Vagina (tissue), 2 donors: Measurements from ENCODE around the gene AVEN. TPM values are rescaled to one million over a fixed set of nuclear protein-coding genes. Genes with fewer than 3 reads are reported as not detected.
A peak's percentile ranks its signal among the peaks of the same experiment; 100 is the strongest.

Experiments used
- DNase-seq, 2 donors: peaks; one replicate each; pipeline ENCODE4 v3.0.0-alpha.2; 2017; ENCODE audit errors: extremely low spot score in 2 of 2
- H3K27ac ChIP-seq: fragments of 200-600 bp; sonication (generic); one replicate; pipeline ENCODE4 v1.5.1; 2019
- H3K27me3 ChIP-seq: fragments of 200-600 bp; sonication (generic); one replicate; pipeline ENCODE4 v1.5.1; 2019
- H3K36me3 ChIP-seq, 2 donors: fragments of 200-600 bp; sonication (generic); one replicate each; pipeline ENCODE4 v1.5.1; 2017 to 2019
- H3K4me1 ChIP-seq: fragments of 200-600 bp; sonication (generic); one replicate; pipeline ENCODE4 v1.5.1; 2019
- H3K4me3 ChIP-seq, 2 donors: fragments of 200-600 bp; sonication (generic); 1 replicate in 1 of 2; 2 replicates in 1 of 2; pipeline ENCODE4 v1.5.1; 2016 to 2019
- H3K9me3 ChIP-seq: fragments of 200-600 bp; sonication (generic); one replicate; pipeline ENCODE4 v1.5.1; 2019
- CTCF ChIP-seq, 3 experiments: fragments of 450-650 bp in 2 of 3; fragments of 200-600 bp in 1 of 3; sonication (generic) in 1 of 3; IDR thresholded peaks; one replicate each; pipeline ENCODE4 v1.5.1; 2017 to 2019; ENCODE audit warnings: antibody characterized with exemption in 3 of 3, mild to moderate bottlenecking in 2 of 3, moderate library complexity in 2 of 3
- POLR2A ChIP-seq, 2 donors: fragments of 450-650 bp; IDR thresholded peaks; one replicate each; pipeline ENCODE4 v1.6.1; 2017; ENCODE audit warnings: antibody characterized with exemption in 2 of 2, mild to moderate bottlenecking in 2 of 2, moderate library complexity in 2 of 2
- POLR2AphosphoS5 ChIP-seq, 2 donors: sonication (generic); formaldehyde crosslinking; IDR thresholded peaks; one replicate each; pipeline ENCODE4 v1.9.0; 2017; ENCODE audit warnings: antibody characterized with exemption in 2 of 2, mild to moderate bottlenecking in 2 of 2, low read depth in 1 of 2; ENCODE audit not compliant: insufficient read depth in 1 of 2
- intact Hi-C: fragments of 100-400 bp; cut with DNase I; formaldehyde crosslinking; loops from one replicate; pipeline ENCODE4 v1.15.1; 2023
- total RNA-seq: library from RNA; depleted of rRNA; stranded (reverse); fragments of >200 nt; gene quantifications from one replicate; pipeline ENCODE4 v1.2.3, GENCODE V29; 2016

AVEN gene
- total RNA-seq, 1 donor from 2014 or later, result 7.4 TPM

- Histone ChIP-seq H3K36me3 (no peaks in the 10 kb centered on the region), H3K4me3 (peak overlapping the region; percentile 86 to 90), H3K27ac (no peak overlapping the region), H3K4me1 (peaks cover 23% of the 10 kb centered on the region), H3K27me3 (no peaks in the 10 kb centered on the region), H3K9me3 (no peaks in the 10 kb centered on the region)
- intact Hi-C loops, result no loop called here
- TF ChIP-seq POLR2A (IDR thresholded peaks at IDR 0.05) (no peak), POLR2AphosphoS5 (IDR thresholded peaks at IDR 0.05; ENCODE audit: insufficient read depth in 1 of 2, low read depth in 1 of 2) (no peak), CTCF (IDR thresholded peaks at IDR 0.05) (no peak)
- DNase-seq, result no peak
These were observed 748 bp upstream of the AVEN start for GRCh38 chr15:34039790-34040113.

- TF ChIP-seq POLR2AphosphoS5 (IDR thresholded peaks at IDR 0.05; ENCODE audit: insufficient read depth in 1 of 2, low read depth in 1 of 2), result peak in 1 of 2 donors; percentile 58
- TF ChIP-seq CTCF (IDR thresholded peaks at IDR 0.05), result no peak
- peak in 1 of 2 donors; percentile 51 for TF ChIP-seq POLR2A (IDR thresholded peaks at IDR 0.05)
- Histone ChIP-seq H3K27ac (peak overlapping the region; percentile 86), H3K4me1 (peaks cover 23% of the 10 kb centered on the region), H3K27me3 (no peaks in the 10 kb centered on the region), H3K36me3 (no peaks in the 10 kb centered on the region), H3K4me3 (peak overlapping the region; percentile 86 to 90), H3K9me3 (no peaks in the 10 kb centered on the region)
- intact Hi-C loops, result no loop called here
- DNase-seq, result no peak
These were observed 757 bp downstream of the AVEN start for GRCh38 chr15:34038023-34038870.

GRCh38 chr15:34031987-34032760 lies 6.8 kb downstream of the AVEN start:
- no peaks in the 10 kb centered on the region for H3K9me3 ChIP-seq
- H3K27me3 ChIP-seq, result no peaks in the 10 kb centered on the region
- intact Hi-C loops, result no loop called here
- H3K4me3 ChIP-seq, result no peak overlapping the region
- H3K4me1 ChIP-seq, result peaks cover 2% of the 10 kb centered on the region
- DNase-seq, result no peak
- H3K27ac ChIP-seq, result no peak overlapping the region
- no peaks in the 10 kb centered on the region for H3K36me3 ChIP-seq
- TF ChIP-seq POLR2AphosphoS5 (IDR thresholded peaks at IDR 0.05; ENCODE audit: insufficient read depth in 1 of 2, low read depth in 1 of 2) (no peak), POLR2A (IDR thresholded peaks at IDR 0.05) (no peak), CTCF (IDR thresholded peaks at IDR 0.05) (no peak)

- Histone ChIP-seq H3K27me3 (no peaks in the 10 kb centered on the region), H3K4me3 (no peak overlapping the region), H3K27ac (no peak overlapping the region), H3K4me1 (no peaks in the 10 kb centered on the region), H3K9me3 (no peaks in the 10 kb centered on the region), H3K36me3 (no peaks in the 10 kb centered on the region)
- DNase-seq, result no peak
- intact Hi-C loops, result no loop called here
- no peak for TF ChIP-seq POLR2AphosphoS5 (IDR thresholded peaks at IDR 0.05; ENCODE audit: insufficient read depth in 1 of 2, low read depth in 1 of 2)
These were observed 11.4 kb downstream of the AVEN start for GRCh38 chr15:34027606-34028005.

GRCh38 chr15:34025252-34025651 lies 13.8 kb downstream of the AVEN start:
- H3K4me1 ChIP-seq, result no peaks in the 10 kb centered on the region
- H3K27me3 ChIP-seq, result no peaks in the 10 kb centered on the region
- DNase-seq, result no peak
- intact Hi-C loops, result no loop called here
- no peaks in the 10 kb centered on the region for H3K36me3 ChIP-seq
- H3K4me3 ChIP-seq, result no peak overlapping the region
- TF ChIP-seq POLR2AphosphoS5 (IDR thresholded peaks at IDR 0.05; ENCODE audit: insufficient read depth in 1 of 2, low read depth in 1 of 2), result no peak
- TF ChIP-seq POLR2A (IDR thresholded peaks at IDR 0.05), result no peak
- TF ChIP-seq CTCF (IDR thresholded peaks at IDR 0.05), result no peak
- H3K9me3 ChIP-seq, result no peaks in the 10 kb centered on the region
- H3K27ac ChIP-seq, result no peak overlapping the region
